Activated effector memory CD4-positive, alpha-beta T cell treated with Interleukin-2 at 50 U/mL for 16 hours (primary cell): ENCODE data around the gene RNF40.

Experiments used
- DNase-seq: peaks from one replicate; pipeline ENCODE4 v3.0.0-alpha.2; 2020

The RNF40 gene

GRCh38 chr16:30764816-30765465, 2.8 kb downstream of the RNF40 start:
- no peak for DNase-seq

GRCh38 chr16:30766206-30766932, 4.2 kb downstream of the RNF40 start:
- DNase-seq, result no peak

GRCh38 chr16:30766933-30767284, 4.8 kb downstream of the RNF40 start:
- DNase-seq, result no peak

GRCh38 chr16:30767767-30768465, 5.8 kb downstream of the RNF40 start:
- no peak for DNase-seq

GRCh38 chr16:30768583-30769181, 6.6 kb downstream of the RNF40 start:
- DNase-seq, result no peak

- no peak for DNase-seq
These were observed 7.4 kb downstream of the RNF40 start for GRCh38 chr16:30769379-30770089.

GRCh38 chr16:30771726-30772125, 9.6 kb downstream of the RNF40 start:
- no peak for DNase-seq

GRCh38 chr16:30773826-30774225, 11.7 kb downstream of the RNF40 start:
- DNase-seq, result no peak

GRCh38 chr16:30774367-30775130, 12.4 kb downstream of the RNF40 start:
- DNase-seq, result no peak

GRCh38 chr16:30775131-30775391, 12.9 kb downstream of the RNF40 start:
- DNase-seq, result no peak

GRCh38 chr16:30775392-30776188, 13.5 kb downstream of the RNF40 start:
- peak; percentile 25 for DNase-seq

- no peak for DNase-seq
These were observed 15.6 kb downstream of the RNF40 start for GRCh38 chr16:30777591-30778297.

- no peak for DNase-seq
These were observed 16.6 kb downstream of the RNF40 start for GRCh38 chr16:30778549-30779244.

GRCh38 chr16:30779596-30779995, 17.5 kb downstream of the RNF40 start:
- no peak for DNase-seq

- DNase-seq, result no peak
These were observed 17.9 kb downstream of the RNF40 start for GRCh38 chr16:30780021-30780420.

- DNase-seq, result no peak
These were observed 18.4 kb downstream of the RNF40 start for GRCh38 chr16:30780549-30780948.

- DNase-seq, result no peak
These were observed 20.6 kb downstream of the RNF40 start for GRCh38 chr16:30782486-30783279.

GRCh38 chr16:30783280-30784109, 21.4 kb downstream of the RNF40 start:
- no peak for DNase-seq

GRCh38 chr16:30784215-30784614, 22.1 kb downstream of the RNF40 start:
- no peak for DNase-seq
